ENCODE data around the gene KCNH1. TPM values are rescaled to one million over a fixed set of nuclear protein-coding genes. Genes with fewer than 3 reads are reported as not detected.

KCNH1 gene
- total and polyA plus RNA-seq, 10 of the 15 experiments (the other 5 are each of a cell fraction or from before 2014, with no cell fraction given): 0.02 to 0.04 (median 0.04) TPM; not detected in 7

DNA sequence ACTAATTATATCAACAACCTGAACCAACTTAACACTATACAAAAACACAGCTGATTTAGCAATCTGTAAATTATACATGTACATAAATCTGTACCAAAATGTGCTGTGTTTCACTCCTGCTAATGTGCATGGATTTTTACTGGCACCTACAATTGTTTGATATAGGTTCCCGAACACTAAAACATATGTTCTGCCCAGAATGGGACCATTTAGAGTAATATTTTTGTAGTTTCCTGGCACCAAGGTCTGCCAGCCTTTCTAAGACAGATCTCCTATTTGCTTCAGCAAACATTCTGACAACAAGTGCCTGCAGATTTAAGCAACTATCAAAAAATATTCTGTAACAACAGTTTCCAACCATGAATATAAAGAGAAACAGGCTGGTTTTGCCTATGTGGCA lies 4.2 kb downstream of the KCNH1 start:
- POLR2A ChIA-PET: no interaction called here
- RAD21 ChIA-PET (ENCODE audit: unreplicated experiment): no interaction called here
- SMC1A ChIA-PET (ENCODE audit: uncharacterized antibody, unreplicated experiment): interaction anchor here (0.9 to 1.5 kb wide), 3 partner anchors 8 to 728 kb away, joined by 3 read pairs; no protein-coding TSS in a partner anchor
- 0% methylated on average over 1 of the region's 1 CpG for WGBS (ENCODE audit: insufficient coverage, insufficient replicate concordance, low lambda C conversion rate, missing lambda C conversion rate)
- TF ChIP-seq POLR2A (IDR thresholded peaks at IDR 0.05; ENCODE audit: low read depth, low read length): no peak
- TF ChIP-seq NR2C1 (IDR thresholded peaks at IDR 0.05): no peak
- no peak for TF ChIP-seq ZNF24 (IDR thresholded peaks at IDR 0.05)
- TF ChIP-seq, protein P1, sequence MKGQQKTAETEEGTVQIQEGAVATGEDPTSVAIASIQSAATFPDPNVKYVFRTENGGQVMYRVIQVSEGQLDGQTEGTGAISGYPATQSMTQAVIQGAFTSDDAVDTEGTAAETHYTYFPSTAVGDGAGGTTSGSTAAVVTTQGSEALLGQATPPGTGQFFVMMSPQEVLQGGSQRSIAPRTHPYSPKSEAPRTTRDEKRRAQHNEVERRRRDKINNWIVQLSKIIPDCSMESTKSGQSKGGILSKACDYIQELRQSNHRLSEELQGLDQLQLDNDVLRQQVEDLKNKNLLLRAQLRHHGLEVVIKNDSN (IDR thresholded peaks at IDR 0.05; ENCODE audit: borderline replicate concordance, extremely low read length, insufficient read depth, low read depth, low read length): no peak
- no peak for TF ChIP-seq ZSCAN29 (IDR thresholded peaks at IDR 0.05)
- TF ChIP-seq, protein P2, sequence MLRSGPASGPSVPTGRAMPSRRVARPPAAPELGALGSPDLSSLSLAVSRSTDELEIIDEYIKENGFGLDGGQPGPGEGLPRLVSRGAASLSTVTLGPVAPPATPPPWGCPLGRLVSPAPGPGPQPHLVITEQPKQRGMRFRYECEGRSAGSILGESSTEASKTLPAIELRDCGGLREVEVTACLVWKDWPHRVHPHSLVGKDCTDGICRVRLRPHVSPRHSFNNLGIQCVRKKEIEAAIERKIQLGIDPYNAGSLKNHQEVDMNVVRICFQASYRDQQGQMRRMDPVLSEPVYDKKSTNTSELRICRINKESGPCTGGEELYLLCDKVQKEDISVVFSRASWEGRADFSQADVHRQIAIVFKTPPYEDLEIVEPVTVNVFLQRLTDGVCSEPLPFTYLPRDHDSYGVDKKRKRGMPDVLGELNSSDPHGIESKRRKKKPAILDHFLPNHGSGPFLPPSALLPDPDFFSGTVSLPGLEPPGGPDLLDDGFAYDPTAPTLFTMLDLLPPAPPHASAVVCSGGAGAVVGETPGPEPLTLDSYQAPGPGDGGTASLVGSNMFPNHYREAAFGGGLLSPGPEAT (IDR thresholded peaks at IDR 0.05; ENCODE audit: low read depth): no peak
- TF ChIP-seq RCOR1 (conservative IDR thresholded peaks at IDR 0.05; ENCODE audit: low read depth, low read length): no peak
- TF ChIP-seq ZNF622 (IDR thresholded peaks at IDR 0.05): no peak
- no peak for TF ChIP-seq NR2F1 (conservative IDR thresholded peaks at IDR 0.05)
- no peak for TF ChIP-seq SIN3A (IDR thresholded peaks at IDR 0.05; ENCODE audit: low read depth, low read length)
- TF ChIP-seq BMI1 (IDR thresholded peaks at IDR 0.05; ENCODE audit: borderline replicate concordance): no peak
- no peak for TF ChIP-seq MTA3 (IDR thresholded peaks at IDR 0.05; ENCODE audit: borderline replicate concordance, low read length)
- Histone ChIP-seq H3K9me3 (replicated peaks; ENCODE audit: control insufficient read depth, insufficient read depth, low read length) (no peaks in the 10 kb centered on the region), H3K4me3 (no peak overlapping the region), H2AFZ (ENCODE audit: control insufficient read depth, low read depth, low read length) (no peak overlapping the region), H3K27ac (ENCODE audit: control insufficient read depth, insufficient read depth) (no peak overlapping the region), H3K4me1 (ENCODE audit: control insufficient read depth, insufficient read depth, low read length) (no peaks in the 10 kb centered on the region), H3K27me3 (replicated peaks in 1 of 2; ENCODE audit: control insufficient read depth in 2 of 2, insufficient read depth in 2 of 2, low read length in 1 of 2) (peaks cover 0 to 4% of the 10 kb centered on the region in 2 experiments; a peak in 2 of 4 replicates), H4K20me1 (ENCODE audit: control insufficient read depth, insufficient read depth) (no peaks in the 10 kb centered on the region), H3K36me3 (ENCODE audit: control insufficient read depth in 2 of 2, insufficient read depth in 2 of 2, low read length in 1 of 2) (no peaks in the 10 kb centered on the region), H3K4me2 (ENCODE audit: control insufficient read depth, insufficient read depth) (no peak overlapping the region), H3K9ac (ENCODE audit: control insufficient read depth, insufficient read depth, low read length) (no peak overlapping the region), H3K79me2 (ENCODE audit: control insufficient read depth, insufficient read depth, low read length) (no peaks in the 10 kb centered on the region)
- intact Hi-C loops (cut with micrococcal nuclease; ENCODE audit: unreplicated experiment): no loop called here
- CTCF ChIA-PET: interaction anchor here (0.7 to 1.6 kb wide), 3 partner anchors 25 to 716 kb away, joined by 3 to 5 read pairs (median 3); no protein-coding TSS in a partner anchor
- ATAC-seq (no peak), DNase-seq (ENCODE audit: low read depth, low spot score) (no peak), FAIRE-seq (no peak)
- in situ Hi-C loops (cut with MboI): loop anchor here (5.0 kb wide), 2 partner anchors 542 to 722 kb away; no protein-coding TSS in a partner anchor
- no TSS peak for BruUV-seq (replicated peaks)

Measured in GM12878 (cell line).